WERI-Rb-1 (cell line): ENCODE data around the gene PIGV.

Experiments used
- DNase-seq: peaks from one replicate; pipeline ENCODE4 v3.0.0-alpha.2; 2020
- H3K27ac ChIP-seq: fragments of 250-450 bp; sonication (Bioruptor Pico); 2 replicates; pipeline ENCODE4 v1.5.1; 2020; ENCODE audit warnings: mild to moderate bottlenecking, moderate library complexity
- H3K27me3 ChIP-seq: fragments of 250-450 bp; sonication (Bioruptor Pico); 2 replicates; pipeline ENCODE4 v1.5.1; 2021; ENCODE audit warnings: mild to moderate bottlenecking, low read depth, moderate library complexity; ENCODE audit not compliant: insufficient read depth, severe bottlenecking
- H3K36me3 ChIP-seq: fragments of 250-450 bp; sonication (Bioruptor Pico); 2 replicates; pipeline ENCODE4 v1.5.1; 2020; ENCODE audit warnings: mild to moderate bottlenecking, moderate library complexity
- H3K4me3 ChIP-seq: 2 replicates; pipeline ENCODE4 v1.5.1; 2011; ENCODE audit warnings: low read depth, mild to moderate bottlenecking, control low read depth, low read length
- H3K9me3 ChIP-seq: fragments of 250-450 bp; sonication (Bioruptor Pico); 2 replicates; pipeline ENCODE4 v1.5.1; 2021; ENCODE audit warnings: mild to moderate bottlenecking, moderate library complexity; ENCODE audit not compliant: severe bottlenecking
- CTCF ChIP-seq: IDR thresholded peaks from 2 replicates; pipeline ENCODE4 v1.5.1; 2011; ENCODE audit warnings: low read depth, mild to moderate bottlenecking, control low read depth, inconsistent platforms, low read length

PIGV gene

DNA sequence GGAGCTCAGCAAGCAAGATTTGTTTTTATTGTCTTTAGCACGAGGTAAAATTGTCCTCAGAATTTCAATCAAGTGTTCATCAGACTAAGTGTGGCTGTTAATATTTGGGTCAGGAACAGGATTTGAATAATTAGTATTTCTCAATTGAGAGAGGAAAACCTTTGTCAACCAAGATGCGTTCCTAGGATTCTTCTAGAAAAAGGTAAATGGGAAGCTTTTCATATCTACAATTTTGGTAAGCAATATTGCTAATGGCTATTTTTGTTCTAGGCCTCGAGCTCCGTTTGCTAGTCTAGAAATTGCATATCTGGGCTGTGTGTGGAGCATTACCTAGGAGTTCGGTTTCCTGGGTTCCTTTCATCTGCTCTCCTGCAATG, 4.1 kb upstream of the PIGV start:
- Histone ChIP-seq H3K27me3 (no peaks in the 10 kb centered on the region), H3K27ac (no peak overlapping the region), H3K36me3 (peaks cover 42% of the 10 kb centered on the region), H3K9me3 (no peaks in the 10 kb centered on the region), H3K4me3 (no peak overlapping the region)
- DNase-seq, result no peak
- no peak for TF ChIP-seq CTCF

GRCh38 chr1:26784023-26784871, 3.5 kb upstream of the PIGV start:
- no peak overlapping the region for H3K27ac ChIP-seq
- no peaks in the 10 kb centered on the region for H3K27me3 ChIP-seq
- H3K9me3 ChIP-seq, result no peaks in the 10 kb centered on the region
- no peak for TF ChIP-seq CTCF
- peaks cover 36% of the 10 kb centered on the region for H3K36me3 ChIP-seq
- H3K4me3 ChIP-seq, result no peak overlapping the region
- DNase-seq, result no peak

GRCh38 chr1:26784886-26785285, 2.9 kb upstream of the PIGV start:
- DNase-seq, result no peak
- TF ChIP-seq CTCF, result no peak
- peaks cover 30% of the 10 kb centered on the region for H3K36me3 ChIP-seq
- H3K27me3 ChIP-seq, result no peaks in the 10 kb centered on the region
- H3K9me3 ChIP-seq, result no peaks in the 10 kb centered on the region
- no peak overlapping the region for H3K4me3 ChIP-seq
- H3K27ac ChIP-seq, result no peak overlapping the region; the same call in 1 of the 2 replicates

- no peak for TF ChIP-seq CTCF
- peaks cover 21% of the 10 kb centered on the region for H3K36me3 ChIP-seq
- no peak for DNase-seq
- H3K27ac ChIP-seq, result peak overlapping the region; percentile 98
- H3K4me3 ChIP-seq, result no peak overlapping the region
- no peaks in the 10 kb centered on the region for H3K27me3 ChIP-seq
- no peaks in the 10 kb centered on the region for H3K9me3 ChIP-seq
Observed at GRCh38 chr1:26785611-26786436, 1.9 kb upstream of the PIGV start.

DNA sequence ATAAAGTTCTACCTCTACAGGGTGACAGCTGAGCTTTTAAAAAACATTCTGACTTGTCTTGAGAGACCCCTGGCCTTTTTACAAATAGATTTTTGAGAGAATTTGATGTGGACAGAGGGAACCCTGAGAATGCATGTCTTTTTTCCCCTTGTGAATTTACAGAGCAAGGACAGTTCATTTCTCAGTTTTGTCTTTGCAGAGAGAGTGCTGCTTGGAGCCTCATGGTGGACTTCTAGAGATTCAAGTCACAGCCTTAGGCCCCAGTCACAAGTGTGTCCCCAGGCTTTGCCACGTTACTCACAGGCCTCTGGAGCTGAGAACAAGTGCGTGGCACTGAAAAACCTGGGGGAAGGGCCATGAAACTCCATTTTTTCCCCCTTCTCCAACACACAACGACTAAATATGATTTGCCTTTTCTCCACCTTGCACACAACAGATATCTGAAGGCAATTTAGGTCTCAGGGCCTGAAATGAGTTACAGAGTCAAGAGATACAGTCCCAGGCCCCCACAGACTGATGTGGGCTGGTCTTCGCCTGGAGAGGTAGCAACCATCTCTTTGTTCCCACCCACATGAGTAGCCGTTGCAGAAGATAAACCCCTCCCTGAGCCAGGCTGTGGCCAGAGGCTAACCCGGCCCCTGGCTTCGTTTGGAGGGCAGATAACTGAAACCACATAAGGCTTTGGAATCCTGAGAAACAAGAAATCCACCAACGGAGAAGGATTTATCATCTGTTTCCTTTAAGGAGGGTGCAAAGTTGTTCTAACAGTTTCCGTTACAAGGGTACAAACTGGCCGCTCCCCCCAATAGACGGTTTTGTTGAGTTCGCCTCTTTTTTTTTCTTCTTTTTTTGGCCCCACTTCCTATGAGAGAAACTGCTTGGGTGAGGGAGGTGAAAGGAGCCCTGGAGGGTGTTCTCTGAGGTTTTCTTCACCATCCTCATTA, 1.0 kb upstream of the PIGV start:
- TF ChIP-seq CTCF, result no peak
- Histone ChIP-seq H3K27ac (peak overlapping the region; percentile 98), H3K9me3 (no peaks in the 10 kb centered on the region), H3K36me3 (peaks cover 18% of the 10 kb centered on the region), H3K4me3 (peak overlapping the region; percentile 93), H3K27me3 (no peaks in the 10 kb centered on the region)
- peak; percentile 85 for DNase-seq
